GM19099 (cell line): ENCODE measurements around the gene PDSS2.

ENCODE experiments used
- POLR2A ChIP-seq: IDR thresholded peaks from 3 replicates; pipeline ENCODE4 v1.6.1; 2011; ENCODE audit warnings: low read depth; ENCODE audit not compliant: insufficient read length; ENCODE audit errors: extremely low read depth

Gene PDSS2

DNA sequence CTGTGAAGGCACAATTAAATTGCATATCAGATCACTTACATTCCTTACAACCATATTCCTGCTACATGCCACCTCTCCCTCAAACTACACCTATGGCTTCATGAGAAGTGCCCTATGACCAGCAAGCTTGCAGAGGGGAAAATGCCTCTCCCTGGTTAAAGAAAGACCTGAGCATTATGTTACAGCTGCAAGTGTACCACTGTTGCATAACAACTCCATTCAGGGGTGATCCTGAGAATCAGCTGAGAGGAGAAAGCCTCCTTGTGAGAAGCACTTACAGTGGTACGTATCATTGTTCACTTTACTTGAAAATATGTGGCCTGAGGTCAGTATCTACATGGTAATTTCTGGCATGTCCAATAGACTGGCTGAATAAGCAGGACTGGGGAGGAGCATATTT is 20.0 kb downstream of the PDSS2 start:
- TF ChIP-seq POLR2A = no peak

DNA sequence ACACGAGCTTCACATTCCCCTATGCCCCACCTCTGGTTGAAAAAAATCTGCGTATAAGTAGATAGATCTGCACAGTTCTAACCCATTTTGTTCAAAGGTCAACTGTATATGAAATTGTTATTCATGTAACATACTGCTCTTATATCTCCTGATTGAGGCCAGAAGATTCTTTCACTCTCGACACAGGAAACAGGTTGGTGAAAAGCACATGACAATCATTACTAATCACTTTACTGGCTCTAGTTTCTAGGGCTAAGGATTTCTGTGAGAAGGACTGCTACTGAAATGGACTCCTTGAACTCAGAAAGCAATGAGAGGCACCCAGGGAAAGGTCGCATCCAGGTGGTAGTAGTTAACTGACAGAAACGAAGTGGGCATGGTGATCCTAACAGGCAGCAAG is 21.7 kb downstream of the PDSS2 start:
- no peak for TF ChIP-seq POLR2A

DNA sequence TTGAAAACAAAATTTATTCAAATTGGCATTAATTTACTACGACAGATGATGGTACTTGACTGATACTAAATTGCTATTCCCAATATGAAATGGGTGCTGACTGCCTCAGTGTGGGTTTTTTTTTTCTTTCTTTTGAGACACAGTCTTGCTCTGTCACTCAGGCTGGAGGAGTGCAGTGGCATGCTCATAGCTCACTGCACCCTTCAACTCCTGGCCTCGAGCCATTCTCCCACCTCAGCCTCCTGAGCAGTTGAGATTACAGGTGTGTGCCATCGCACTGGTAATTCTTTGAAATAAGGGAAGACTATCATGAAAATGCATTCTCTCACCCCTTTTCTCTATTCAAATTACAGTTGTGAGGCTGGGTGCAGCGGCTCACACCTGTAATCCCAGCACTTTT is 22.5 kb downstream of the PDSS2 start:
- TF ChIP-seq POLR2A = no peak

DNA sequence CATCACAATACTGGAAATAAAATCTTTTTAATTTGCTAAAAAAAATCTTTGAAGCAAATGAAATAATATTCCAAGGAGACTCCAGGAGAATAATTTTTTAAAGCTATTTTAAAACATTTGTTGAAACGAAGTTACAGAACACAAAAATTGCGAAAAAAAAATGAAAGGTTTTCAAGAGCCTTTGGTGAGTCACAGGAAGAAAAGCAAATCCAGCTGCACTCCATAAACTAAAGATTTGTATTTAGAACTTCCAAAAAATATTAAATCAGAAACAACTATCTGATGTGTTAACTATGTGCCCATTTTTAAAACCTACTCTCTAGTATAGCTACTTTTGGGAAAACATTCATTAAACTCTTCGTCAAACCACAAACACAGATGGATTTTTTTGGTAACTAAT is 23.6 kb downstream of the PDSS2 start:
- no peak for TF ChIP-seq POLR2A

DNA sequence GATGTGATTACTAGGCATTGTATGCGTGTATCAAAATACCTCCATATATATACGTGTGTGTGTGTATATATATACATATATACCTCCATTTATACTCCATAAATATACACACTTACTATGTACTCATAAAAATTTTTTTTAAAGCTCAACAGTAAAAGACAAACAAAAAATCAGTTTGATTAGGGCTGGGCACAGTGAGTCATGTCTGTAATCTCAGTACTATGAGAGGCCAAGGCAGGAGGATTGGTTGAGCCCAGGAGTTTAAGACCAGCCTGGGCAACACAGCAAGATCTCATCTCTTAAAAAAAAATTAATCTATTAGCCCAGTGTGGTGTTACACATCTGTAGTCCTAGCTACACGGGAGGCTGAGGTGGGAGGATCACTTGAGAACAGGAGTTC is 24.6 kb downstream of the PDSS2 start:
- no peak for TF ChIP-seq POLR2A

DNA sequence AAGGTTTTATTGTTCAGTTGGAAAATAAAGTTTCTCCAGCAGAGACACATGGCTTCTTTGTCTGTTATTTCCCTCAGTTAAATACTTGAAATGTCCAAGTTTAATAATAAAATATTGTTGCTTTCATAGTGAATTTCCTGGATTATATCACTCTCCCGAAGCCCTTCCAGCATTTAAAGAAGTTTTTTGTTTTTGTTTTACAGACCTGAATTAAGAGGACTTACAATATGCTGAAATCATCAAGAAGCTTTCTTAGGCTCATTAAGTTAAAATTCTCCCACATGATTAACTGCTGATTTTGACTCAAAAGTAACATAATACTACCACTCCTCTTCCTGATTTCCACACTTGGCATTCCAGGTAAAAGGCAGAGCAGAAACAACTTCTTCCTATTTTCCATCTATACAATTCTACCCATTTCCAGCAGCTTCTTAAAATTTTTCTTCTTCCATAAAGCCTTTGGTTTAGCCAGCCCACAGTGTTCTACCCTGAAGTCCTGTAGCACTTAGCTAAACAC is 35.8 kb downstream of the PDSS2 start:
- TF ChIP-seq POLR2A = no peak

DNA sequence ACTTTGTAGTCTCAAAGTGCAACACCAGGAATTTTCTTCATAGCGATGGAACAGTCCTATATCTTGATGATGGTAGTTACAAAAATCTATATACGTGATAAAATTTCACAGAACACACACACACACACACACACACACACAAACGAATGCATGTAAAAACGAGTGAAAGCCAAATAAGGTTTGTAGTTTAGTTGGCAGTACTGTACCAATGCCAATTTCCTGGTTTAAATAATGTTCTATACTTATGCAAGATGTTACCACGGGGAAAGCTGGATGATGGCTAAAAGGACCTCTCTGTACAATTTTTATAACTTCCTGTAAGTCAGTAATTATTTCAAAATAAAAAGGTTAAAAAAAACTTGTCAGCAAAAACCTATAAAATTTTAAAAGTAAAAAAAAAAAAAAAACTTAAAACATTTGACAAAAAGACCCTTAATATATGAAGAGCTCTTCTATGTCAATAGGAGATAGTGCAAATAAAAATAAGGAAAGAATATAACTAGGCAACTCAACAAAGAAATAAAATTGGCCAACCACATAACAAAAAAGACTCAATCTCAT is 37.6 kb downstream of the PDSS2 start:
- TF ChIP-seq POLR2A = no peak

DNA sequence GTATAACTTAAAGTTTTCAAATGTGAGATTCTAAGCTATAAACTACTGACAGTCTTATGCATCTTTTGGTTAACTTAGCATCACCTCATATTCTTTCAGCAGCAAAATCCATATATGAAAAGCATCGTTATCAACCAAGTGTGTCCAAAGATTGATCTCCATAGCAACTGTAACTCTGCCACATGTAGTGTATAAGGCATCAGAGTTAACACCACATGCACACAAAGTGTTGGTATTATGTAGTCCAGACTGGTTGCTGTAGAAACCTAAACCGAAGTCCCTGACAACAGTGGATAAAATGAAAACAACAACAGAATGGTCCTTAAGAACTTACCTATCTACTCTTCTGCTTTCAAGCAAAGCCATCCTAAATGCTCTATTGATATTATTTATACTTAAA is 39.6 kb downstream of the PDSS2 start:
- TF ChIP-seq POLR2A = no peak

DNA sequence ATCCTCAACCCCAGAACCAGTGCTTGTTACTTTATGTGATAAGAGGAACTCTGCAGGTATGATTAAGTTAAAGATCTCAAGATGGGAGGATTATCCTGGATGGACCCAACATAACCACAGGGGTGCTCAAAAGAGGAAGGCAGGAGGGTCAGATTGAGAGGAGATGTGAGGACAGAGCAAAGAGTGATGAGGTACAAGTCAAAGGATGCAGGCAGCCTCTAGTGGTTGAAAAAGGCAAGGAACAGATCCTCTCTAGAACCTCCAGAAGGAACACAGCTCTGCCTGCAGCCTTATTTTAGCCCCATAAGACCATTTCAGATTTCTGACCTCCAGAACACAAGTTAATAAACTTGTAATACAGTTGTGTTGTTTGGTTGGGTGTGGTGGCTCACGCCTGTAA is 41.2 kb downstream of the PDSS2 start:
- no peak for TF ChIP-seq POLR2A

DNA sequence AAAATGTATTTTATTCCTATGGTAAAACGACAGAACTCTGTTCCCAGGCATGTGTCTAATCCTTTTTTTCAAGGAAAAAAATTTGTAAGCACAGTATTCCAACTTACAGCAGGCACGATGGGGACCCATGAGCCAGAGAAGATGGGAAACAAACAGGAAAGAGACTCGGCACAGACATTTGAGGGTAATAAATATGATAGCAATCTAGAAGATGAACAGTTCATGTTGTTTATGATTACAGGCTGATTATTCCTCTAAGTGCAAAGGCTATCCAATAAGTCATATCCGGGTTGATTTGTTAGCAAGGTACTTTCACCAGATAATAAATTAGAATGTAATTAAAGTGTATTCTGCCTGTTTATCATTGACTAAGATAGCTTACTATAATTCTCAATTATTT is 43.2 kb downstream of the PDSS2 start:
- TF ChIP-seq POLR2A = no peak

DNA sequence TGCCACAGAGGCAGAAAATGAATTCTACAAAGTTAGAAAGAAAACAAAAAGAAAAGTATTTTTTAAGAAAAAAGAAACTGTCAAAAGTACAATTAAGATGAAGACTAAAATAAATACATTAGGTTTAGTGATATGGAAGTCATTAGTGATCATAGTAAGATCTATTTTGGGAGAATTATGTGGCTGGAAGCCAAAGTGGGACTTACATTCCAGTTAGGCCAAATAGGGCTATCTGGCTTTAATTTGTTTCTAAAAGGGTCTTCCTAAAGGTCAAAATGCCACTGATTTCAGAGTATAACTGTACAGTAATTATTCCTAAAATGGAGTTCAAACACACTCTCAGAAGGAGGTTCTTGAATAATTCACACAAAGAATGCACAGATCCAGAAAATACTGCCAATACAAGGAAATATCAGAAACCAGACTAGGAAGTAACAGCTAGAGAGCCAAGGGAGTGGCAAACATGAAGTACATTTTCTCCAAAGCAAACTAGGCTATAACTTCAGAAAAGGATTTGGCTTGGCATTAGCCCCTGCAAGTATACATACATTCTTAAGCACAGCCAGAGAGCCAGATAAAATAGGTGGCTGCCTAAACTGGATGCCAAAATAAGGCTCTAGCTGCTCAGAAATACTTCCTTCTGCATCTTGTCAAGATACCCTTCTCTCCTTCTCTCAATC is 45.3 kb downstream of the PDSS2 start:
- no peak for TF ChIP-seq POLR2A

DNA sequence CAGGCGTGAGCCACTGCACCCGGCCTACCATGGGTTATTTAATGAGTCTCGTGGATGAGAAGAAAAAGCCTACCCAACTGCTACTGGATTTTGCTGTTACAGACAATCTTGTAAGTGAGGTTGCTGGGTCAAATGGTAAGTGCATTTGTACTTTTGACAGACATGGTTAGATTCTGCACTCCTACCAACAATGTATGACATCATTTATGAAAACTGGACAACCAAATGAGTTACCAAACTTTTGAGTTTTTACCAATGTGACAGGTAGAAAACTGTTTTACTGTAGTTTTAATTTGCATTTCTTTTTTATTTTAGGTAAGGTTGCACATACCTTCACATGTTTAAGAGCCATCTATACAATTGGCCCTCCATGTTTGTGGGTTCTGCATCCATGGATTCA is 48.2 kb downstream of the PDSS2 start:
- no peak for TF ChIP-seq POLR2A

DNA sequence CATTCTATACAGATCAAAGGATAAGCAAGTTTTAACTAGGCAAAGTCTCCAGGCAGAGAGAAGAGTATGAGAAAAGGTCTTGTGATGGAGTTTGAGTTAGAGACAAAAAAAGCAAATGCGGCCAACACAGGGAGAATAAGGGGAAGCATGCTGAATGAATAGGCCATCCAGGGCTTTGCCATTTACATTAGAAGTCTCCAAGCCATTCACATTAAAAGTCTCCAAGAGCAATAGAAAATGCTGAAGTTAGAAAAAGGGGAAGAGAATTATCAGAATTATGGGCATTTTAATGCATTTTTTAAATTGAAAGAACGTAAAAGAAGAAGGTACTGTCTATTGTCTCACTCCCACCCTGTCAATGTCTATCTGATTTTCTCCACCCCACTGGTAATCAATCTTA is 49.4 kb downstream of the PDSS2 start:
- no peak for TF ChIP-seq POLR2A

DNA sequence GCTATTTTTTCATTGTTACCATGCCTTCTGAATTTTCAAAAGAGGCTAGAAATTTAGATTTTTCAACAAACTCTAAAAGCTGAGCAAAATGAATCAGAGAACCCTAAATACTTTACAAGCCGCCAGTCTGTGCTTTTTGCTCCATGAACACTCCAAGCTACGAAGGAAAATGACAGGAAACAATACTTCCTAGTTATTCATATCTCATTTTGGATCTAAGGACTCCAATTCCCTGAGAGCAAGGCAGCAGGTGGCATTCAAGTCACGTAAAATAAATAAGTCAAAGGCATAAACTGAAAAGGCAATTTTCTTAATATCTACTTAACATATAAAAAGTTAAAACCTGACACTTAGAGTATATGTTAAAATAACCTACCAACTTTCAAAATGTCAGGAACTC is 50.6 kb downstream of the PDSS2 start:
- TF ChIP-seq POLR2A = no peak

DNA sequence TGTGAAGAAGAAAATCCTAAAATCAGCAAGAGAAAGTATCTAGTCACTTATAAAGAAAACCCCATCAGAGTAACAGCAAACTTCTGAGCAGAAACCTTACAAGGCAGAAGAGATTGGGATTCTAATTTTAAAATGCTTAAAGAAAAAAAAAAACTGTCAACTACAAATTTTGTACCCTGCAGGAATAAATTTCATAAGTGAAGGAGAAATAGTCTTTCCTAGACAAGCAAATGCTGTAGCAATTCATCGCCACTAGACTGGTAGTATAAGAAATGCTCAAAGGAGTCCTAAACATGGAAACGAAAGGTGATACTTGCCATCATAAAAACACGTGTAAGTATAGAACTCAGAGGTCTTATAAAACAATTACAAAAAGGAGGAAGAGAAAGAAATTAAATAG is 54.4 kb downstream of the PDSS2 start:
- TF ChIP-seq POLR2A = no peak

DNA sequence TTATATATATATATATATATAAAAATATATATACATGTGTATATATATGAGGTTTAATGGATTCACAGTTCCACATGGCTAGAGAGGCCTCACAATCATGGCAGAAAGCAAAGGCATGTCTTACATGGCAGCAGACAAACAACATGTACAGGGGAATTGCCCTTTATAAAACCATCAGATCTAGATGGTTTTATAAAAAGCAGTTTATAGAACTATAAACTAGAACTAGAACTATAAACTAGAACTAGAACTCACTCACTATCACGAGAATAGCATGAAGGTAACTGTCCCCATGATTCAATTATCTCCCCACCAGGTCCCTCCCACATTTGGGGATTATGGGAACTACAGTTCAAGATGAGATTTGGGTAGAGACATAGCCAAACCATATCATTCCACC is 56.8 kb downstream of the PDSS2 start:
- TF ChIP-seq POLR2A = no peak

DNA sequence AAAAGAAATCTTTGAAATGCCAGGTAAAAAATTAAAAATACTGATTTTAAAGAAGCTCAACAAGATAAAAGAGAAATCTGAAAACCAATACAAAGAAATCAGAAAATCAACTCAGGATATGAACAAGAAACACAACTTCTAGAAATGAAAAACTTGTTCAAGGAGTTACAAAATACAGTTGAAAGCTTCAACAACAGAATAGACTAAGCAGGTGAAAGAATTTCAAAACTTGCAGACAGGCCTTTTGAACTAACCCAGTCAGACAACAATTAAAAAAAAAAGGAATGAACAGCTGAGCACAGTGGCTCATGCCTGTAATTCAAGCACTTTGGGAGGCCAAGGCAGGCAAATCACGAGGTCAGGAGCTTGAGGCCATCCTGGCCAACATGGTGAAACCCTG is 57.8 kb downstream of the PDSS2 start:
- TF ChIP-seq POLR2A = no peak
